Ovary (tissue), 9 donors: ENCODE data around the gene TBC1D1. TPM values are rescaled to one million over a fixed set of nuclear protein-coding genes. Genes with fewer than 3 reads are reported as not detected.

Experiments
- DNase-seq, 5 donors: peaks; one replicate each; pipeline ENCODE4 v3.0.0-alpha.2; 2019 to 2020
- H3K27ac ChIP-seq, 2 donors: fragments of 200-600 bp; one replicate each; pipeline versions ENCODE4 v1.5.1 to v1.8.0; 2019 to 2022
- H3K27me3 ChIP-seq: fragments of 200-600 bp; one replicate; pipeline ENCODE4 v1.8.0; 2022
- H3K36me3 ChIP-seq: fragments of 200-600 bp; sonication (generic); one replicate; pipeline ENCODE4 v1.5.1; 2019
- H3K4me1 ChIP-seq: one replicate; pipeline ENCODE4 v1.8.1; 2013; ENCODE audit warnings: mild to moderate bottlenecking, moderate library complexity; ENCODE audit not compliant: insufficient read depth
- H3K4me3 ChIP-seq: fragments of 200-600 bp; sonication (generic); one replicate; pipeline ENCODE4 v1.5.1; 2017
- H3K9me3 ChIP-seq, 2 donors: fragments of 200-600 bp in 1 of 2; sonication (generic) in 1 of 2; one replicate each; pipeline versions ENCODE4 v1.5.1 to v1.8.1; 2013 to 2019; ENCODE audit warnings: mild to moderate bottlenecking in 1 of 2, moderate library complexity in 1 of 2
- CTCF ChIP-seq, 3 donors: fragments of 450-650 bp in 2 of 3; fragments of 200-600 bp in 1 of 3; IDR thresholded peaks; one replicate each; pipeline versions ENCODE4 v1.5.1 to v1.8.0; 2016 to 2022; ENCODE audit warnings: antibody characterized with exemption in 3 of 3, mild to moderate bottlenecking in 1 of 3
- EP300 ChIP-seq: sonication (generic); formaldehyde crosslinking; IDR thresholded peaks from one replicate; pipeline ENCODE4 v1.6.1; 2017; ENCODE audit warnings: antibody characterized with exemption
- POLR2A ChIP-seq: fragments of 450-650 bp; IDR thresholded peaks from one replicate; pipeline ENCODE4 v1.6.1; 2017; ENCODE audit warnings: antibody characterized with exemption, mild to moderate bottlenecking, moderate library complexity
- WGBS, 3 donors: extraction: QIAGEN DNeasy Blood & Tissue Kit in 1 of 3; methylation state at CpG; one replicate each; pipeline versions ENCODE4 v1.1.5 to v1.1.7; 2013 to 2017; 5-methylcytosine and 5-hydroxymethylcytosine counted together
- intact Hi-C, 4 donors: fragments of 100-400 bp; cut with DNase I; formaldehyde crosslinking; loops; one replicate each; pipeline versions ENCODE4 v1.11.0 to v1.15.1; 2022 to 2023
- polyA plus RNA-seq, 2 donors: library from polyadenylated mRNA; stranded (reverse); fragments of 200-250 nt in 1 of 2; fragments of 350-450 nt in 1 of 2; fragmentation: Illumina TruSeq in 1 of 2; extraction: RNeasy Lipid Tissue Mini Kit (QIAGEN cat#74804) in 1 of 2; gene quantifications; one replicate each; pipeline ENCODE4 v1.2.3, GENCODE V29; 2013 to 2014
- total RNA-seq, 7 donors: library from RNA; depleted of rRNA in 2 of 7; stranded (reverse); fragments of >200 nt in 2 of 7; fragmentation: NEBNext Ultra II Directional in 3 of 7; extraction: Animal tissue kit (Norgen Biotek cat#: 25700) in 3 of 7; gene quantifications; one replicate each; pipeline versions ENCODE4 v1.1.0 to v1.2.4, GENCODE V29; 2016 to 2023
- donor health status: DM: no; HTN: no; CAD: no; lungs with moderate emphysema.
- donor health status: DM: no; HTN: no; CAD: no.
- donor health status: Bipolar disorder and iron deficiency.
- donor health status: DM: yes; HTN: yes; CAD: no.
- donor health status: DM: no; HTN: no; CAD: no.
- donor health status: DM: yes; HTN: yes; CAD: no.

TBC1D1 gene
- total and polyA plus RNA-seq, 9 donors = 39.5 to 104 (median 63.9) TPM

GRCh38 chr4:37891260-37892159, 626 bp downstream of the TBC1D1 start:
- Histone ChIP-seq H3K27me3 (no peaks in the 10 kb centered on the region), H3K4me1 (no peaks in the 10 kb centered on the region), H3K27ac (peak overlapping the region; percentile 72 to 90), H3K36me3 (no peaks in the 10 kb centered on the region), H3K4me3 (peak overlapping the region; percentile 77), H3K9me3 (no peaks in the 10 kb centered on the region)
- 0 to 1% (median 1%) methylated on average over 30 to 49 of the region's 49 CpGs for WGBS, 3 donors
- peak in 4 of 5 donors; percentile 30 to 58 (median 52) for DNase-seq
- intact Hi-C loops = loop anchor here in 3 of 4 donors (2.0 to 10.0 kb wide), 4 partner anchors 64 to 143 kb away; partner anchors contain the start of gene PGM2 (in 2 of the 3)
- TF ChIP-seq POLR2A (no peak), EP300 (no peak), CTCF (IDR thresholded peaks at IDR 0.05) (no peak)

- intact Hi-C loops = loop anchor here in 3 of 4 donors (5.0 to 10.0 kb wide), 3 partner anchors 65 to 142 kb away; partner anchors contain the start of gene PGM2 (in 2 of the 3)
- no peaks in the 10 kb centered on the region for H3K9me3 ChIP-seq
- no peak overlapping the region for H3K27ac ChIP-seq
- no peaks in the 10 kb centered on the region for H3K4me1 ChIP-seq
- DNase-seq = no peak
- no peak overlapping the region for H3K4me3 ChIP-seq
- no peak for TF ChIP-seq POLR2A
- H3K36me3 ChIP-seq = no peaks in the 10 kb centered on the region
- H3K27me3 ChIP-seq = no peaks in the 10 kb centered on the region
- 80 to 89% (median 84%) methylated on average over 5 of the region's 5 CpGs for WGBS, 3 donors
Observed at GRCh38 chr4:37892641-37893040, 1.8 kb downstream of the TBC1D1 start.

GRCh38 chr4:37893164-37893563, 2.3 kb downstream of the TBC1D1 start:
- DNase-seq = no peak
- Histone ChIP-seq H3K36me3 (no peaks in the 10 kb centered on the region), H3K9me3 (no peaks in the 10 kb centered on the region), H3K27ac (no peak overlapping the region), H3K27me3 (no peaks in the 10 kb centered on the region), H3K4me3 (no peak overlapping the region), H3K4me1 (no peaks in the 10 kb centered on the region)
- intact Hi-C loops = loop anchor here in 3 of 4 donors (5.0 to 10.0 kb wide), 3 partner anchors 66 to 142 kb away; partner anchors contain the start of gene PGM2 (in 2 of the 3)
- TF ChIP-seq EP300 (no peak), CTCF (IDR thresholded peaks at IDR 0.05) (no peak), POLR2A (no peak)
- WGBS, 3 donors = 85 to 89% (median 86%) methylated on average over 3 of the region's 3 CpGs

GRCh38 chr4:37895271-37895670, 4.4 kb downstream of the TBC1D1 start:
- no peak for TF ChIP-seq POLR2A
- TF ChIP-seq EP300 = no peak
- no peak for TF ChIP-seq CTCF (IDR thresholded peaks at IDR 0.05)
- H3K4me1 ChIP-seq = no peaks in the 10 kb centered on the region

More at GRCh38 chr4:37895271-37895670, 4.4 kb downstream of the TBC1D1 start:
- no peaks in the 10 kb centered on the region for H3K36me3 ChIP-seq
- DNase-seq = no peak
- intact Hi-C loops = loop anchor here in 2 of 4 donors (10.0 kb wide), 2 partner anchors 70 to 140 kb away; partner anchors contain the start of gene PGM2 (in 1 of the 2)
- H3K27ac ChIP-seq = no peak overlapping the region
- no peaks in the 10 kb centered on the region for H3K9me3 ChIP-seq
- 88 to 95% (median 94%) methylated on average over 7 of the region's 7 CpGs for WGBS, 3 donors
- H3K27me3 ChIP-seq = no peaks in the 10 kb centered on the region
- no peak overlapping the region for H3K4me3 ChIP-seq
